ENCODE data around the gene NEGR1.

Gene NEGR1

GRCh38 chr1:71413441-71414175 lies 868.7 kb downstream of the NEGR1 start:
- H3K4me3 ChIP-seq (ENCODE audit: low read length), result no peak overlapping the region
- DNase-seq (ENCODE audit: low read depth, low spot score), result no peak

GRCh38 chr1:71400050-71400449 lies 882.3 kb downstream of the NEGR1 start:
- H3K4me3 ChIP-seq (ENCODE audit: low read length), result no peak overlapping the region
- DNase-seq (ENCODE audit: low read depth, low spot score), result no peak

- no peak for DNase-seq (ENCODE audit: low read depth, low spot score)
Observed at GRCh38 chr1:71399594-71399993, 882.7 kb downstream of the NEGR1 start.

GRCh38 chr1:71393301-71393700 lies 889.0 kb downstream of the NEGR1 start:
- no peak for DNase-seq (ENCODE audit: low read depth, low spot score)
- H3K4me3 ChIP-seq (ENCODE audit: low read length), result no peak overlapping the region

More at GRCh38 chr1:71399594-71399993, 882.7 kb downstream of the NEGR1 start:
- no peak overlapping the region for H3K4me3 ChIP-seq (ENCODE audit: low read length)

GRCh38 chr1:71390518-71390917 lies 891.8 kb downstream of the NEGR1 start:
- H3K4me3 ChIP-seq (ENCODE audit: low read length), result no peak overlapping the region
- no peak for DNase-seq (ENCODE audit: low read depth, low spot score)

- no peak overlapping the region for H3K4me3 ChIP-seq (ENCODE audit: low read length)
- DNase-seq (ENCODE audit: low read depth, low spot score), result no peak
Observed at GRCh38 chr1:71377886-71378285, 904.5 kb downstream of the NEGR1 start.

- no peak for DNase-seq (ENCODE audit: low read depth, low spot score)
- H3K4me3 ChIP-seq (ENCODE audit: low read length), result no peak overlapping the region
Observed at GRCh38 chr1:71372496-71372895, 909.8 kb downstream of the NEGR1 start.

- no peak for DNase-seq (ENCODE audit: low read depth, low spot score)
- no peak overlapping the region for H3K4me3 ChIP-seq (ENCODE audit: low read length)
Observed at GRCh38 chr1:71371581-71371980, 910.8 kb downstream of the NEGR1 start.

- no peak for DNase-seq (ENCODE audit: low read depth, low spot score)
- H3K4me3 ChIP-seq (ENCODE audit: low read length), result no peak overlapping the region
Observed at GRCh38 chr1:71364236-71364635, 918.1 kb downstream of the NEGR1 start.

GRCh38 chr1:71362691-71363090 lies 919.6 kb downstream of the NEGR1 start:
- no peak for DNase-seq (ENCODE audit: low read depth, low spot score)
- no peak overlapping the region for H3K4me3 ChIP-seq (ENCODE audit: low read length)

- H3K4me3 ChIP-seq (ENCODE audit: low read length), result no peak overlapping the region
- DNase-seq (ENCODE audit: low read depth, low spot score), result no peak
Observed at GRCh38 chr1:71362076-71362475, 920.3 kb downstream of the NEGR1 start.

- DNase-seq (ENCODE audit: low read depth, low spot score), result no peak
- no peak overlapping the region for H3K4me3 ChIP-seq (ENCODE audit: low read length)
Observed at GRCh38 chr1:71357708-71358107, 924.6 kb downstream of the NEGR1 start.

- no peak for DNase-seq (ENCODE audit: low read depth, low spot score)
- H3K4me3 ChIP-seq (ENCODE audit: low read length), result no peak overlapping the region
Observed at GRCh38 chr1:71351438-71351837, 930.9 kb downstream of the NEGR1 start.

- H3K4me3 ChIP-seq (ENCODE audit: low read length), result no peak overlapping the region
- DNase-seq (ENCODE audit: low read depth, low spot score), result no peak
Observed at GRCh38 chr1:71350805-71351204, 931.5 kb downstream of the NEGR1 start.

GRCh38 chr1:71350330-71350729 lies 932.0 kb downstream of the NEGR1 start:
- H3K4me3 ChIP-seq (ENCODE audit: low read length), result no peak overlapping the region
- no peak for DNase-seq (ENCODE audit: low read depth, low spot score)

Measured in Jurkat, Clone E6-1 (cell line).